NB4 (cell line): Measurements from ENCODE around the gene GPR68.

Experiments used
- CTCF ChIP-seq: IDR thresholded peaks from one replicate; pipeline ENCODE4 v1.5.1; 2012; ENCODE audit warnings: low read depth, low read length
- MAX ChIP-seq: IDR thresholded peaks from 2 replicates; pipeline ENCODE4 v1.6.1; 2011; ENCODE audit warnings: low read depth, low read length
- MYC ChIP-seq: IDR thresholded peaks from 2 replicates; pipeline ENCODE4 v1.6.1; 2011; ENCODE audit warnings: low read depth, low read length
- POLR2A ChIP-seq: IDR thresholded peaks from 2 replicates; pipeline ENCODE4 v1.6.1; 2011; ENCODE audit warnings: mild to moderate bottlenecking; ENCODE audit not compliant: insufficient read length; ENCODE audit errors: extremely low read depth

GRCh38 chr14:91256661-91257060, 12.2 kb upstream of the GPR68 start:
- no peak for TF ChIP-seq CTCF
- TF ChIP-seq POLR2A, result no peak
- TF ChIP-seq MYC, result no peak
- no peak for TF ChIP-seq MAX
